ENCODE data around the gene CDK14. TPM values are rescaled to one million over a fixed set of nuclear protein-coding genes. Genes with fewer than 3 reads are reported as not detected.

CDK14 gene
- total RNA-seq, 4 donors from 2014 or later: 22.2 to 36.3 (median 28.6) TPM

GRCh38 chr7:90877201-90877600 lies 281.1 kb downstream of the CDK14 start:
- TF ChIP-seq POLR2A (IDR thresholded peaks at IDR 0.05) (no peak), EP300 (IDR thresholded peaks at IDR 0.05) (no peak), CTCF (IDR thresholded peaks at IDR 0.05) (no peak)
- Histone ChIP-seq H3K36me3 (no peaks in the 10 kb centered on the region), H3K4me3 (no peak overlapping the region), H3K27ac (no peak overlapping the region), H3K27me3 (no peaks in the 10 kb centered on the region), H3K9me3 (no peaks in the 10 kb centered on the region), H3K4me1 (no peaks in the 10 kb centered on the region)
- no peak for DNase-seq (ENCODE audit: low spot score in 2 of 2)
- 42 to 47% methylated on average over 2 of the region's 2 CpGs for WGBS, 2 donors

GRCh38 chr7:90879924-90880323 lies 283.8 kb downstream of the CDK14 start:
- TF ChIP-seq CTCF (IDR thresholded peaks at IDR 0.05): no peak
- no peak for TF ChIP-seq EP300 (IDR thresholded peaks at IDR 0.05)
- no peak for TF ChIP-seq POLR2A (IDR thresholded peaks at IDR 0.05)
- Histone ChIP-seq H3K4me1 (no peaks in the 10 kb centered on the region), H3K36me3 (no peaks in the 10 kb centered on the region), H3K27ac (no peak overlapping the region), H3K9me3 (no peaks in the 10 kb centered on the region), H3K4me3 (no peak overlapping the region), H3K27me3 (no peaks in the 10 kb centered on the region)
- WGBS, 2 donors: 80 to 87% methylated on average over 3 of the region's 3 CpGs
- no peak for DNase-seq (ENCODE audit: low spot score in 2 of 2)

GRCh38 chr7:90886416-90886815 lies 290.3 kb downstream of the CDK14 start:
- TF ChIP-seq EP300 (IDR thresholded peaks at IDR 0.05): no peak
- TF ChIP-seq CTCF (IDR thresholded peaks at IDR 0.05): no peak
- no peak for TF ChIP-seq POLR2A (IDR thresholded peaks at IDR 0.05)
- no peaks in the 10 kb centered on the region for H3K9me3 ChIP-seq
- no peaks in the 10 kb centered on the region for H3K36me3 ChIP-seq
- H3K27ac ChIP-seq: no peak overlapping the region
- peaks cover 0 to 16% (median 0%) of the 10 kb centered on the region in 4 donors for H3K4me1 ChIP-seq
- H3K27me3 ChIP-seq: no peaks in the 10 kb centered on the region
- WGBS, 2 donors: 71 to 74% methylated on average over 2 of the region's 2 CpGs
- DNase-seq (ENCODE audit: low spot score in 2 of 2): no peak
- no peak overlapping the region for H3K4me3 ChIP-seq

GRCh38 chr7:90889210-90889609 lies 293.1 kb downstream of the CDK14 start:
- Histone ChIP-seq H3K27me3 (no peaks in the 10 kb centered on the region), H3K9me3 (no peaks in the 10 kb centered on the region), H3K4me1 (peaks cover 0 to 16% (median 0%) of the 10 kb centered on the region in 4 donors), H3K36me3 (no peaks in the 10 kb centered on the region), H3K4me3 (no peak overlapping the region), H3K27ac (no peak overlapping the region)
- TF ChIP-seq POLR2A (IDR thresholded peaks at IDR 0.05) (no peak), CTCF (IDR thresholded peaks at IDR 0.05) (no peak)
- 79 to 81% methylated on average over 2 of the region's 2 CpGs for WGBS, 2 donors
- DNase-seq (ENCODE audit: low spot score in 2 of 2): no peak

- Histone ChIP-seq H3K36me3 (no peaks in the 10 kb centered on the region), H3K27me3 (no peaks in the 10 kb centered on the region), H3K4me1 (peaks cover 0 to 16% (median 0%) of the 10 kb centered on the region in 4 donors), H3K27ac (no peak overlapping the region), H3K4me3 (no peak overlapping the region), H3K9me3 (no peaks in the 10 kb centered on the region)
- WGBS, 2 donors: 96% methylated on average over 1 of the region's 1 CpG
- DNase-seq (ENCODE audit: low spot score in 2 of 2): no peak
- TF ChIP-seq CTCF (IDR thresholded peaks at IDR 0.05) (no peak), POLR2A (IDR thresholded peaks at IDR 0.05) (no peak), EP300 (IDR thresholded peaks at IDR 0.05) (no peak)
These were observed 293.5 kb downstream of the CDK14 start for GRCh38 chr7:90889644-90890043.
